HG03045 (cell line): ENCODE results near the gene KIZ.

Experiments
- ATAC-seq: cut with Tn5 transposase; IDR thresholded peaks from one replicate; pipeline ENCODE4 v1.9.1; 2021; ENCODE audit warnings: mild to moderate bottlenecking, moderate library complexity; ENCODE audit not compliant: unreplicated experiment

The KIZ gene

GRCh38 chr20:21173485-21173884 is 47.6 kb downstream of the KIZ start:
- ATAC-seq, result no peak

GRCh38 chr20:21174516-21175239 is 48.8 kb downstream of the KIZ start:
- ATAC-seq, result no peak

GRCh38 chr20:21175433-21175832 is 49.6 kb downstream of the KIZ start:
- ATAC-seq, result no peak

- ATAC-seq, result no peak
Measured at GRCh38 chr20:21177767-21178166, 51.9 kb downstream of the KIZ start.

- no peak for ATAC-seq
Measured at GRCh38 chr20:21179757-21180156, 53.9 kb downstream of the KIZ start.

GRCh38 chr20:21180248-21180647 is 54.4 kb downstream of the KIZ start:
- ATAC-seq, result no peak

GRCh38 chr20:21181028-21181427 is 55.1 kb downstream of the KIZ start:
- ATAC-seq, result no peak

- ATAC-seq, result no peak
Measured at GRCh38 chr20:21182832-21183563, 57.1 kb downstream of the KIZ start.

- ATAC-seq, result no peak
Measured at GRCh38 chr20:21183722-21184121, 57.8 kb downstream of the KIZ start.

- ATAC-seq, result no peak
Measured at GRCh38 chr20:21184819-21185218, 58.9 kb downstream of the KIZ start.

GRCh38 chr20:21185849-21186248 is 60.0 kb downstream of the KIZ start:
- no peak for ATAC-seq

GRCh38 chr20:21189761-21190523 is 64.1 kb downstream of the KIZ start:
- ATAC-seq, result no peak

GRCh38 chr20:21190869-21191268 is 65.0 kb downstream of the KIZ start:
- ATAC-seq, result no peak

GRCh38 chr20:21191839-21192238 is 66.0 kb downstream of the KIZ start:
- ATAC-seq, result no peak

- no peak for ATAC-seq
Measured at GRCh38 chr20:21202259-21202658, 76.4 kb downstream of the KIZ start.

GRCh38 chr20:21203088-21203656 is 77.3 kb downstream of the KIZ start:
- ATAC-seq, result no peak

- ATAC-seq, result no peak
Measured at GRCh38 chr20:21206584-21206983, 80.7 kb downstream of the KIZ start.

- no peak for ATAC-seq
Measured at GRCh38 chr20:21208999-21209398, 83.1 kb downstream of the KIZ start.

- ATAC-seq, result no peak
Measured at GRCh38 chr20:21209668-21210067, 83.8 kb downstream of the KIZ start.

- no peak for ATAC-seq
Measured at GRCh38 chr20:21213691-21214090, 87.8 kb downstream of the KIZ start.

- no peak for ATAC-seq
Measured at GRCh38 chr20:21214431-21214830, 88.5 kb downstream of the KIZ start.
